ENCODE results near the gene SYNE3. TPM values are rescaled to one million over a fixed set of nuclear protein-coding genes. Genes with fewer than 3 reads are reported as not detected.

Gene SYNE3
- total RNA-seq, 3 donors from 2014 or later, result 13.5 to 112 (median 22.0) TPM

- H3K9me3 ChIP-seq, result no peaks in the 10 kb centered on the region
- no peaks in the 10 kb centered on the region for H3K36me3 ChIP-seq
- H3K4me3 ChIP-seq, result no peak overlapping the region
- intact Hi-C loops (cut with DNase I; ENCODE audit: low total_unique reads), result no loop called here
- DNase-seq (ENCODE audit: low spot score in 2 of 2), result no peak
- peaks cover 7 to 20% of the 10 kb centered on the region in 2 donors for H3K4me1 ChIP-seq
- no peaks in the 10 kb centered on the region for H3K27me3 ChIP-seq
- no peak overlapping the region for H3K27ac ChIP-seq
- TF ChIP-seq POLR2A (IDR thresholded peaks at IDR 0.05) (no peak), CTCF (IDR thresholded peaks at IDR 0.05) (no peak), POLR2AphosphoS5 (IDR thresholded peaks at IDR 0.05) (no peak)
Measured at GRCh38 chr14:95491936-95492608, 24.4 kb downstream of the SYNE3 start.

DNA sequence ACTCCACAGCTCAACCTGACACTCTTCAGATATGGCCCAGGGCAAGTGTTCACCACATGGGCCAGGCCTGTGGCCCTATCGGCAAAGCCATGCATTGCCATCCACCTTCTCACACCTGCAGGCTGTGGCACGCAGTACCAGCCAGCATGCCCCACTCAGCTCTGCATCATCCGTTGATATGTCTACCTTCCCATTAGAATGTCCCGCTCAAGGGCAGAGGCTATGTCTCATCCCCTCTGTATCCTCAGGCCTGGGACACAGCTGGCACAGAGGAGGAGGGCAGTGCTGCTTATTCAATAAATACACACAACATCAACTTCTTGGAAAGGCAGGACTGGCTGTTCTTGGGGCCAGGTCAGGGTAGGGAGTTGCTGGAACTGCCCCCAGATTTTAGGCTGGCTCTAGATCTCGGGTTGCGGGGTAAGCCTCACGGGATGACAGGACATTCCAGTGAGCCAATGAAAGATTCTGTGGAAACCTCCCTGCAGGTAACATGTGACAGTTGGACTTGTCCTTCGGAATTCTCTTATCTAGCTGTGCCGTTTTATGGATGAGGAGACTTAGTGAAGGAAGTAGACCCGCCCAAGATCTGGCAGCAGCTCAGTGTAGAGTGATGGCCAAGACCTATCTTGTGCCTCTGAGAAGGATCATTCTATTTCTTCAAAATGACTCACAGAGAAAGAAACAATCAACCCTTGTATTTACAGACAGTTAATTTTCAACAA lies 25.6 kb downstream of the SYNE3 start:
- Histone ChIP-seq H3K4me1 (peaks cover 3 to 20% of the 10 kb centered on the region in 2 donors), H3K27ac (peak overlapping the region; percentile 51 to 74)
- DNase-seq (ENCODE audit: low spot score in 2 of 2), result no peak

GRCh38 chr14:95490138-95490509 lies 26.3 kb downstream of the SYNE3 start:
- Histone ChIP-seq H3K36me3 (no peaks in the 10 kb centered on the region), H3K27me3 (no peaks in the 10 kb centered on the region), H3K9me3 (no peaks in the 10 kb centered on the region), H3K4me1 (peaks cover 3 to 20% of the 10 kb centered on the region in 2 donors), H3K27ac (peak overlapping the region; percentile 74), H3K4me3 (no peak overlapping the region)
- no peak for TF ChIP-seq POLR2A (IDR thresholded peaks at IDR 0.05)
- no peak for DNase-seq (ENCODE audit: low spot score in 2 of 2)
- intact Hi-C loops (cut with DNase I; ENCODE audit: low total_unique reads), result no loop called here

More for the DNA sequence above, 25.6 kb downstream of the SYNE3 start:
- intact Hi-C loops (cut with DNase I; ENCODE audit: low total_unique reads), result no loop called here
- H3K9me3 ChIP-seq, result no peaks in the 10 kb centered on the region
- no peak overlapping the region for H3K4me3 ChIP-seq
- TF ChIP-seq POLR2AphosphoS5 (IDR thresholded peaks at IDR 0.05) (no peak), POLR2A (IDR thresholded peaks at IDR 0.05) (no peak), CTCF (IDR thresholded peaks at IDR 0.05) (no peak)
- H3K27me3 ChIP-seq, result no peaks in the 10 kb centered on the region
- H3K36me3 ChIP-seq, result no peaks in the 10 kb centered on the region

DNA sequence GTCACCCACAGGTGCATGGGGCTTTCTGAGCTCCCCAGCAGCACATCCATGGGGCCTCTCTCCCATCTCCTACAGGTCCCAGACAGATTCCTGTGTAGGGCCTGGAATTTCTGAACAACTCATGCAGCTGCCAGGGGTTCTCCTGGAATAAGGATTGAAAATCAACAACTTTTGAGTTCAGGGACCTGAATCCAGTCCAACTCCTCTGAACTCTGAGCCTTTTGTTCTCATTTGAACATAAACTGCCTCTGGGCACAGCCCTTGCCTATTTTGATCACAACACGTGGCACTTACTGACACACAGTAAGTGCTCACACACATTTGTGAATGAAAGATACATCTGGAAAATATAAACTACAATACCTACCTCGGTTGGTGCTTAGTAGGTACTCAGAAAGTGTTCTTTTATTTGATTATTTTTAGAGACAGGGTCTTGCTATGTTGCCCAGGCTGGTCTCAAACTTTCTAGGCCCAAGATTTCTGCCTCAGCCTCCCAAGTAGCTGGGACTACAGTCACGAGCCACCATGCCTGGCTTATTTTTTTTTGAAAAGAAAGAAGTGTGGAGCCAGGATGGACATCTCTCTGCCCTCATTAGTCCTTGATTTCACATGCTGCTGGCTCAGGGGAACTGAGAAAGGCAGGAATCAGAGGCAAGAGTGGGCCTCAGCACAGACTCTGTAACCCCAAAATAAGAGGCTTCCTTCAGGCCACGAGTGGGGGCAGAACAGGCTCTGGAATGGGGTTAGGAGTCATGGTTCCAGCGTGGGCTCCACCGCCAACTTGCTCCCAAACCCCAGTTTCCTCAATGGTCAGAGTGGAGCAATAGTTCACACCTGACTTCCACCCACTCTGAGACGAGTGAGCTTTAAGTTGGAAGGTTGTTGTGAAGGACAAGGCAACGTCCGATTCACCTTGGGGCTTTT lies 27.0 kb downstream of the SYNE3 start:
- TF ChIP-seq POLR2AphosphoS5 (IDR thresholded peaks at IDR 0.05), result peak in 1 of 3 donors; percentile 22
- no peak for TF ChIP-seq POLR2A (IDR thresholded peaks at IDR 0.05)
- intact Hi-C loops (cut with DNase I; ENCODE audit: low total_unique reads), result no loop called here
- Histone ChIP-seq H3K27ac (peak overlapping the region; percentile 74), H3K4me1 (peaks cover 7 to 20% of the 10 kb centered on the region in 2 donors), H3K27me3 (no peaks in the 10 kb centered on the region), H3K9me3 (no peaks in the 10 kb centered on the region), H3K4me3 (no peak overlapping the region), H3K36me3 (no peaks in the 10 kb centered on the region)
- peak in 1 of 2 donors; percentile 61 for DNase-seq (ENCODE audit: low spot score in 2 of 2)

- no peaks in the 10 kb centered on the region for H3K9me3 ChIP-seq
- intact Hi-C loops (cut with DNase I; ENCODE audit: low total_unique reads), result no loop called here
- no peaks in the 10 kb centered on the region for H3K27me3 ChIP-seq
- peaks cover 7 to 25% of the 10 kb centered on the region in 2 donors for H3K4me1 ChIP-seq
- H3K27ac ChIP-seq, result peak overlapping the region; percentile 74
- no peaks in the 10 kb centered on the region for H3K36me3 ChIP-seq
- TF ChIP-seq CTCF (IDR thresholded peaks at IDR 0.05), result no peak
- no peak overlapping the region for H3K4me3 ChIP-seq
- DNase-seq (ENCODE audit: low spot score in 2 of 2), result peak in 1 of 2 donors; percentile 64
Measured at GRCh38 chr14:95488376-95489213, 27.9 kb downstream of the SYNE3 start.

Data from breast epithelium (tissue), 4 donors.